SH-SY5Y (cell line): ENCODE measurements around the gene UBAP1.

Experiments
- GATA2 ChIP-seq: IDR thresholded peaks from 2 replicates; pipeline ENCODE4 v1.6.1; 2011; ENCODE audit warnings: mild to moderate bottlenecking, low read depth, low read length
- GATA3 ChIP-seq: IDR thresholded peaks from 2 replicates; pipeline ENCODE4 v1.6.1; 2011; ENCODE audit warnings: low read depth, mild to moderate bottlenecking, low read length, moderate library complexity

The UBAP1 gene

GRCh38 chr9:34170237-34170991, 8.4 kb upstream of the UBAP1 start:
- TF ChIP-seq GATA3, result no peak
- TF ChIP-seq GATA2, result no peak

GRCh38 chr9:34171753-34172535, 6.9 kb upstream of the UBAP1 start:
- TF ChIP-seq GATA2 (no peak), GATA3 (no peak)

- TF ChIP-seq GATA3 (no peak), GATA2 (no peak)
Measured at GRCh38 chr9:34176089-34176488, 2.8 kb upstream of the UBAP1 start.

GRCh38 chr9:34177593-34178435, 1.0 kb upstream of the UBAP1 start:
- no peak for TF ChIP-seq GATA3
- no peak for TF ChIP-seq GATA2

- no peak for TF ChIP-seq GATA3
- TF ChIP-seq GATA2, result no peak
Measured at GRCh38 chr9:34179213-34180136, 632 bp downstream of the UBAP1 start.

DNA sequence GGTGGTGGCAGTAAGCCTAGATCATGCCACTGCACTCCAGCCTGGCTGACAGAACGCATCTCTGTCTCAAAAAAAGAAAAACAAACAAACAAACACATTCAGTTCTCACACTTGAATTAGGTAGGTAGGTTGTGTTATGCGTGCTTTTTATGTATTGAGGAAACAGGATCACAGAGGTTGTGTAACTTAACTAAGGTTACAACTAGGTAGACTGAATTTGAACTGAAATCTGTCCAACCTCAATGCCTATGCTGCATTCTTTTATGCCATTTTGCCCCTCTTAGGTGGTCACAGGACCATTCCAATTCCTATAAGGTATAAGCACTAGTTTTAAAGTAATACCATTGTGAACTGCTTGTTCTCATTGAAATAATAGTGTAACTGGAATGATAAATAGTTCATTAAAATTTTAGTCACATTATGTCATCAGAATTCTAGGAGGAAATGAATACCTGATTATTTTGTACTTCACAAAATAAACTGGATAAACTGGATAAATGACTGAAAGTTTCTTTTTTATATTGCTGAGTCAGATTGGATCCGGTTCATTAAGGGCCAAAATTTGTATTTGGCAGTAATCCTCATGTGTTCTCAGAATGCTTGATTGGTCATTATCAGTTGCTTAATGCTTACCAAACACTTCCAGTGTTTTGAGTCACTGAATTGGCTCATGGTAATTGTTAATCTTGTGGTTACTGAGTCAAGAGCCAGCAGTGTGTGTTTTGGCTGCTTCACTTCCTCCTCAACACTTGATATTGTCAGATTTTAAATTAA, 7.1 kb downstream of the UBAP1 start:
- TF ChIP-seq GATA2 (no peak), GATA3 (no peak)

- TF ChIP-seq GATA2, result no peak
- no peak for TF ChIP-seq GATA3
Measured at GRCh38 chr9:34187891-34188240, 9.0 kb downstream of the UBAP1 start.

- TF ChIP-seq GATA3 (no peak), GATA2 (no peak)
Measured at GRCh38 chr9:34190996-34191892, 12.4 kb downstream of the UBAP1 start.

DNA sequence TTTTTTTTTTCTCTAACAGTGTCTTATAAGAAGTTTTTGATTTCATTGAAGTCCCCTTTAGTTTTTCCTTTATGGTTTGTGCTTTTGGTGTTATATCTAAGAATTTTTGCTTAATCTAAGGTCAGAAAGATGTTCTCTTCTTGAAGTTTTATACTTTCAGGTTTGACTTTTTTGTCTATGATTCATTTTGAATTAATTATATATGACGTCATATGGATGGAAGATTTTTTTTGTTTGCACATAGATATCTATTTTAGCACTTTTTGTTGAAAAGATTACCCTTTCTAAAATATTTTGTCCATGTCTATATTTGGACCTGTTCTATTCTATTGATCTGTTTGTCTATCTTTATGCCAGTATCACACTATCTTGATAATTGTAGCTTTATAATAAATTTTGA, 16.3 kb downstream of the UBAP1 start:
- TF ChIP-seq GATA3 (no peak), GATA2 (no peak)

DNA sequence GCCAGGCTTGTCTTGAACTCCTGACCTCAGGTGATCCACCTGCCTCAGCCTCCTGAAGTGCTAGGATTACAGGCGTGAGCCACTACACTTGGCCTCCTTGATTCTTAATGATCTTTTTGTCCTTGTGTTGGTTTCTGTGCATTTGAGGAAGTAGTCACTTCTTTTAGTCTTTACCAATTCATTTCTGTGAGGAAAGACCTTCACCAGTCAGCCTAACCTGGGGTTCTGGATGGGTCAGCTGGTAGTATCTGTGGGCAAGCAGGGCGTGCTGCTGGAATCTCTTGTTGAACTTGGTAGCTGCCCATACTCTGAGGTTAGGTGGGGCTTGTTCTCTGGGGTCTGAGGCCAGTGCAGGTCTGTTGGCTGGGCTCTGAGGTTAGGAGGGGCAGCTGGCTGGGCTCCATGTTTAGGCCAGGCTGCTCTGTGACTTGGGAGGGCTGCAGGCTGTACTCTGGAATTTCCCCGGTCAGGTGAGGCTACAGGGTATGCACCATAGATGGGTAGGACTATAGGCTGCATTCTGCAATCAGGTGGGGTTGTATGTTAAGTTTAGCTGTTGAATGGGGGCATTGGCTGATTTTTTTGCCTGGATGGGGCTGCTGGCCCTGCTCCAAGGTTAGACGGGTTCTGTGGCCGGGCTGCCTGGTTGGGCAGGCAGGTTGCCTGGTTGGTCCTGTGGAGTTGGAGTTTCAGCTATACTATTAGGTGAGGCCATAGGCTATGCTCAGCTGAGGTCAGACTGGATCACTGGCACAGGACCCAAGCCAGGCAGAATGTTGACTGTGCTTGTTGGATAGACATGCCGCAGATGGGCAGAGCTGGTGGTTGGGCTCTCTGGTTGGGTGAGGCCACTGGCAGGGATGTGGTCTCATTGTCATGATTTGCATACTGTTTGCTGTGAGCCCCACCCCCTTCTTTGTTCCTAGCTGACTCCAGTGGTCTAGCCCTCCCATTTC, 19.2 kb downstream of the UBAP1 start:
- TF ChIP-seq GATA2, result no peak
- no peak for TF ChIP-seq GATA3

DNA sequence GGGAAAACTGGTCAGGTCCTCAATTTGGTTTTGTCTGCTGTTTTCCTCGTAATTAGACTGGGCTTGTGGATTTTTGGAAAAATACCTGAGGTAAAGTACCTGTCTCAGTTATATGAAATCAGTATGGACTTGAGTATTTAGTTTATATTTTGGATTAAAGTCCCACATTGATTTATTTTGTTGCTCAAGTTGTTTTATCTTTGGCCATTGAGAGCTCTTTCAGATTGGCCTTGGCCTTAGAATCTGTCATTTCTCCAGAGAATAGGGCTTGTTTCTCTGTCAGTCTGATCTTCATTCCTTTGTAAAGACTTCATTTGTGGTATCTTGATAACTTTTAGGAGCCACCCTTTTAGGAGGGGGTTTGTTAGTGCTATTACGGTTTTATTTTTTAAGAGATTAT, 21.2 kb downstream of the UBAP1 start:
- TF ChIP-seq GATA3 (no peak), GATA2 (no peak)
